Measurements from ENCODE around the gene PPP1R12C.
"Not testable (repeated sequence)": the region's sequence is repeated elsewhere in the genome, so short reads cannot be mapped to it uniquely, and the experiment has no call there.

PPP1R12C gene

GRCh38 chr19:55070466-55071128, 46.8 kb downstream of the PPP1R12C start:
- no peak for DNase-seq

- no peak for DNase-seq
These were observed 47.6 kb downstream of the PPP1R12C start for GRCh38 chr19:55069865-55070197.

- no peak for DNase-seq
These were observed 48.2 kb downstream of the PPP1R12C start for GRCh38 chr19:55068950-55069864.

GRCh38 chr19:55067869-55068268, 49.6 kb downstream of the PPP1R12C start:
- no peak for DNase-seq

- DNase-seq, result no peak
These were observed 51.2 kb downstream of the PPP1R12C start for GRCh38 chr19:55066107-55066709.

GRCh38 chr19:55065516-55065915, 51.9 kb downstream of the PPP1R12C start:
- DNase-seq, result not testable (repeated sequence)

GRCh38 chr19:55063492-55063843, 54.0 kb downstream of the PPP1R12C start:
- DNase-seq, result no peak

GRCh38 chr19:55062735-55063491, 54.5 kb downstream of the PPP1R12C start, which contains the start of gene RDH13:
TSS of gene RDH13 (minus strand) at chr19:55063148. CDS start at chr19:55063032, 116 bp downstream.
- peak; percentile 78 for DNase-seq

- DNase-seq, result not testable (repeated sequence)
These were observed 57.1 kb downstream of the PPP1R12C start for GRCh38 chr19:55060287-55060686.

- DNase-seq, result no peak
These were observed 58.4 kb downstream of the PPP1R12C start for GRCh38 chr19:55058781-55059610.

GRCh38 chr19:55056827-55057226, 60.6 kb downstream of the PPP1R12C start:
- no peak for DNase-seq

- no peak for DNase-seq
These were observed 63.7 kb downstream of the PPP1R12C start for GRCh38 chr19:55053735-55054134.

- DNase-seq, result no peak
These were observed 66.5 kb downstream of the PPP1R12C start for GRCh38 chr19:55050749-55051532.

GRCh38 chr19:55048446-55048845, 69.0 kb downstream of the PPP1R12C start:
- DNase-seq, result no peak

GRCh38 chr19:55047951-55048350, 69.5 kb downstream of the PPP1R12C start:
- DNase-seq, result no peak

- no peak for DNase-seq
These were observed 70.3 kb downstream of the PPP1R12C start for GRCh38 chr19:55046975-55047622.

GRCh38 chr19:55044771-55045716, 72.4 kb downstream of the PPP1R12C start:
- DNase-seq, result no peak

GRCh38 chr19:55044286-55044685, 73.2 kb downstream of the PPP1R12C start:
- no peak for DNase-seq

GRCh38 chr19:55042688-55043087, 74.7 kb downstream of the PPP1R12C start:
- no peak for DNase-seq

- DNase-seq, result no peak
These were observed 75.1 kb downstream of the PPP1R12C start for GRCh38 chr19:55042344-55042678.

Measured in GOT3 (cell line).